SK-N-MC (cell line): ENCODE data around the gene INAFM2.

Experiments used
- EZH2 ChIP-seq: fragments of 200-600 bp; sonication (generic); IDR thresholded peaks from one replicate; pipeline ENCODE4 v1.6.1; 2017; ENCODE audit warnings: antibody characterized with exemption
- FOXP2 ChIP-seq: optimal IDR thresholded peaks from 2 replicates; pipeline ENCODE3; 2011; ENCODE audit warnings: mild to moderate bottlenecking, moderate library complexity; ENCODE audit not compliant: insufficient read depth; ENCODE audit errors: extremely low read length, control extremely low read depth

- TF ChIP-seq FOXP2, result no peak
- TF ChIP-seq EZH2, result no peak
Observed at GRCh38 chr15:40306371-40306770, 17.1 kb upstream of the INAFM2 start.
